GM23338 (cell line): ENCODE data around the gene ATP8A2. TPM values are rescaled to one million over a fixed set of nuclear protein-coding genes. Genes with fewer than 3 reads are reported as not detected.

Source experiments
- ATAC-seq: fragments of 200-7000 bp; cut with Tn5 transposase; 3 replicates; pipeline ENCODE4 v1.9.1; 2020
- DNase-seq: peaks from one replicate; pipeline ENCODE4 v3.0.0-alpha.2; 2015; ENCODE audit warnings: low spot score
- H2AFZ ChIP-seq: fragments of 200-600 bp; sonication (generic); 2 replicates; pipeline ENCODE4 v1.8.0; 2016; ENCODE audit warnings: antibody characterized with exemption, mild to moderate bottlenecking, moderate library complexity
- H3F3A ChIP-seq: fragments of 200-600 bp; sonication (generic); replicated peaks from 2 replicates; pipeline ENCODE4 v1.8.0; 2017; ENCODE audit warnings: antibody characterized with exemption, mixed run types, low read depth
- H3K27ac ChIP-seq: fragments of 200-600 bp; sonication (generic); 2 replicates; pipeline ENCODE4 v1.6.1; 2016; ENCODE audit warnings: low read depth
- H3K27me3 ChIP-seq: fragments of 200-600 bp; sonication (generic); 2 replicates; pipeline ENCODE4 v1.8.0; 2016; ENCODE audit warnings: mild to moderate bottlenecking, mixed run types, moderate library complexity; ENCODE audit not compliant: insufficient read depth
- H3K36me3 ChIP-seq: fragments of 200-600 bp; sonication (generic); 2 replicates; pipeline ENCODE4 v1.8.0; 2016; ENCODE audit warnings: mild to moderate bottlenecking; ENCODE audit not compliant: insufficient read depth
- H3K4me1 ChIP-seq: fragments of 200-600 bp; sonication (generic); 2 replicates; pipeline ENCODE4 v1.8.0; 2016; ENCODE audit warnings: mild to moderate bottlenecking, moderate library complexity; ENCODE audit not compliant: insufficient read depth
- H3K4me2 ChIP-seq: fragments of 200-600 bp; sonication (generic); 2 replicates; pipeline ENCODE4 v1.7.1; 2017; ENCODE audit warnings: mixed run types
- H3K4me3 ChIP-seq: fragments of 200-600 bp; sonication (generic); 2 replicates; pipeline ENCODE4 v1.6.1; 2016; ENCODE audit warnings: mixed run types
- H3K79me2 ChIP-seq: fragments of 200-600 bp; sonication (generic); replicated peaks from 2 replicates; pipeline ENCODE4 v1.8.0; 2017; ENCODE audit warnings: mild to moderate bottlenecking; ENCODE audit not compliant: insufficient read depth
- H3K9me2 ChIP-seq: fragments of 200-600 bp; sonication (generic); 2 replicates; pipeline ENCODE4 v1.8.0; 2017; ENCODE audit not compliant: insufficient read depth
- H4K20me1 ChIP-seq: fragments of 200-600 bp; sonication (generic); replicated peaks from 2 replicates; pipeline ENCODE4 v1.8.0; 2017; ENCODE audit warnings: mild to moderate bottlenecking; ENCODE audit not compliant: insufficient read depth
- H3K27ac Mint-ChIP-seq: 2 replicates; pipeline ENCODE4 v1.8.0; 2020; ENCODE audit warnings: inconsistent platforms, mild to moderate bottlenecking, moderate library complexity, mixed read lengths
- H3K27me3 Mint-ChIP-seq: 3 replicates; pipeline ENCODE4 v1.8.0; 2022; ENCODE audit warnings: low read depth, mild to moderate bottlenecking, moderate library complexity, mixed read lengths, inconsistent platforms; ENCODE audit not compliant: insufficient read depth, poor library complexity
- H3K36me3 Mint-ChIP-seq: 3 replicates; pipeline ENCODE4 v1.8.0; 2021; ENCODE audit warnings: low read depth, mild to moderate bottlenecking, inconsistent platforms, moderate library complexity, mixed read lengths
- H3K4me1 Mint-ChIP-seq: 3 replicates; pipeline ENCODE4 v1.8.0; 2020; ENCODE audit warnings: mild to moderate bottlenecking, inconsistent platforms, mixed read lengths
- H3K4me3 Mint-ChIP-seq: 3 replicates; pipeline ENCODE4 v1.8.0; 2021; ENCODE audit warnings: moderate library complexity, mild to moderate bottlenecking, inconsistent platforms, mixed read lengths
- H3K9me3 Mint-ChIP-seq: 3 replicates; pipeline ENCODE4 v1.8.0; 2020; ENCODE audit warnings: moderate library complexity, mild to moderate bottlenecking, inconsistent platforms, mixed read lengths
- CTCF ChIP-seq, 2 experiments: fragments of 200-600 bp in 1 of 2; sonication (generic) in 1 of 2; conservative IDR thresholded peaks; 2 replicates each; pipeline versions ENCODE4 v1.5.1 to v1.6.1; 2016 to 2017; ENCODE audit warnings: antibody characterized with exemption in 2 of 2, low read depth in 2 of 2, mild to moderate bottlenecking in 2 of 2, moderate library complexity in 1 of 2
- REST ChIP-seq: IDR thresholded peaks from one replicate; pipeline ENCODE4 v1.6.1; 2018; ENCODE audit warnings: antibody characterized with exemption; ENCODE audit not compliant: unreplicated experiment
- ZNF331 ChIP-seq: fragments of 250-450 bp; sonication (Bioruptor Pico); IDR thresholded peaks from 2 replicates; pipeline ENCODE4 v1.5.0; 2020; ENCODE audit warnings: low read depth, mild to moderate bottlenecking, moderate library complexity
- polyA plus RNA-seq: library from polyadenylated mRNA; unstranded; fragments of >200 nt; fragmentation: Nextera tagmentation; extraction: Ambion mirVana; gene quantifications from 2 replicates; pipeline ENCODE4 v1.2.1, GENCODE V29; 2016
- total RNA-seq: library from RNA; depleted of rRNA; stranded (reverse); fragments of >200 nt; shearing (Covaris generic); gene quantifications from 2 replicates; pipeline ENCODE4 v1.2.3, GENCODE V29; 2014
- TF ChIP-seq, protein P1 (sequence below): fragments of 250-450 bp; sonication (Bioruptor Pico); IDR thresholded peaks from 2 replicates; pipeline ENCODE4 v1.5.0; 2020; ENCODE audit warnings: mild to moderate bottlenecking, moderate library complexity

ATP8A2 gene
- total and polyA plus RNA-seq, 2 experiments from 2014 or later = 5.7 to 8.8 TPM

DNA sequence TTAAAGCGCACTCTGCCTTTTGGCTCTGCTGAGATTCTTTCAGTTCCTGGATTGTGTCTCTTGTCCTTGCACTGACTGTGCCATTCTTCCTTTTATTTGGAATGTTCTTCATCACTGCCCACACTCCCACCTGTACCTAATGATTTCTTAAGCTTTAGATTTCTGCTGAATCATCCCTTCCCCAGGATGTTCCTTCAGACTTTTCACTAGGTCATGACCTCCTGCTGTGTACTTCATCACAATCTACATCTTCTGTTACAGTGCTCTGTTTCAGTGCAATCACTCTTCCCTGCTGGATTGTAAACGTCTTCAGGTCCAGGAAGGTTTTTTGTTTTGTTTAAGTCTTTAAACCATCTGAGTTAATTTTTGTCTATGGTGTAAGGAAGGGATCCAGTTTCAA lies 281.0 kb downstream of the ATP8A2 start (continued):
- no peak for TF ChIP-seq REST
- TF ChIP-seq, protein P1, sequence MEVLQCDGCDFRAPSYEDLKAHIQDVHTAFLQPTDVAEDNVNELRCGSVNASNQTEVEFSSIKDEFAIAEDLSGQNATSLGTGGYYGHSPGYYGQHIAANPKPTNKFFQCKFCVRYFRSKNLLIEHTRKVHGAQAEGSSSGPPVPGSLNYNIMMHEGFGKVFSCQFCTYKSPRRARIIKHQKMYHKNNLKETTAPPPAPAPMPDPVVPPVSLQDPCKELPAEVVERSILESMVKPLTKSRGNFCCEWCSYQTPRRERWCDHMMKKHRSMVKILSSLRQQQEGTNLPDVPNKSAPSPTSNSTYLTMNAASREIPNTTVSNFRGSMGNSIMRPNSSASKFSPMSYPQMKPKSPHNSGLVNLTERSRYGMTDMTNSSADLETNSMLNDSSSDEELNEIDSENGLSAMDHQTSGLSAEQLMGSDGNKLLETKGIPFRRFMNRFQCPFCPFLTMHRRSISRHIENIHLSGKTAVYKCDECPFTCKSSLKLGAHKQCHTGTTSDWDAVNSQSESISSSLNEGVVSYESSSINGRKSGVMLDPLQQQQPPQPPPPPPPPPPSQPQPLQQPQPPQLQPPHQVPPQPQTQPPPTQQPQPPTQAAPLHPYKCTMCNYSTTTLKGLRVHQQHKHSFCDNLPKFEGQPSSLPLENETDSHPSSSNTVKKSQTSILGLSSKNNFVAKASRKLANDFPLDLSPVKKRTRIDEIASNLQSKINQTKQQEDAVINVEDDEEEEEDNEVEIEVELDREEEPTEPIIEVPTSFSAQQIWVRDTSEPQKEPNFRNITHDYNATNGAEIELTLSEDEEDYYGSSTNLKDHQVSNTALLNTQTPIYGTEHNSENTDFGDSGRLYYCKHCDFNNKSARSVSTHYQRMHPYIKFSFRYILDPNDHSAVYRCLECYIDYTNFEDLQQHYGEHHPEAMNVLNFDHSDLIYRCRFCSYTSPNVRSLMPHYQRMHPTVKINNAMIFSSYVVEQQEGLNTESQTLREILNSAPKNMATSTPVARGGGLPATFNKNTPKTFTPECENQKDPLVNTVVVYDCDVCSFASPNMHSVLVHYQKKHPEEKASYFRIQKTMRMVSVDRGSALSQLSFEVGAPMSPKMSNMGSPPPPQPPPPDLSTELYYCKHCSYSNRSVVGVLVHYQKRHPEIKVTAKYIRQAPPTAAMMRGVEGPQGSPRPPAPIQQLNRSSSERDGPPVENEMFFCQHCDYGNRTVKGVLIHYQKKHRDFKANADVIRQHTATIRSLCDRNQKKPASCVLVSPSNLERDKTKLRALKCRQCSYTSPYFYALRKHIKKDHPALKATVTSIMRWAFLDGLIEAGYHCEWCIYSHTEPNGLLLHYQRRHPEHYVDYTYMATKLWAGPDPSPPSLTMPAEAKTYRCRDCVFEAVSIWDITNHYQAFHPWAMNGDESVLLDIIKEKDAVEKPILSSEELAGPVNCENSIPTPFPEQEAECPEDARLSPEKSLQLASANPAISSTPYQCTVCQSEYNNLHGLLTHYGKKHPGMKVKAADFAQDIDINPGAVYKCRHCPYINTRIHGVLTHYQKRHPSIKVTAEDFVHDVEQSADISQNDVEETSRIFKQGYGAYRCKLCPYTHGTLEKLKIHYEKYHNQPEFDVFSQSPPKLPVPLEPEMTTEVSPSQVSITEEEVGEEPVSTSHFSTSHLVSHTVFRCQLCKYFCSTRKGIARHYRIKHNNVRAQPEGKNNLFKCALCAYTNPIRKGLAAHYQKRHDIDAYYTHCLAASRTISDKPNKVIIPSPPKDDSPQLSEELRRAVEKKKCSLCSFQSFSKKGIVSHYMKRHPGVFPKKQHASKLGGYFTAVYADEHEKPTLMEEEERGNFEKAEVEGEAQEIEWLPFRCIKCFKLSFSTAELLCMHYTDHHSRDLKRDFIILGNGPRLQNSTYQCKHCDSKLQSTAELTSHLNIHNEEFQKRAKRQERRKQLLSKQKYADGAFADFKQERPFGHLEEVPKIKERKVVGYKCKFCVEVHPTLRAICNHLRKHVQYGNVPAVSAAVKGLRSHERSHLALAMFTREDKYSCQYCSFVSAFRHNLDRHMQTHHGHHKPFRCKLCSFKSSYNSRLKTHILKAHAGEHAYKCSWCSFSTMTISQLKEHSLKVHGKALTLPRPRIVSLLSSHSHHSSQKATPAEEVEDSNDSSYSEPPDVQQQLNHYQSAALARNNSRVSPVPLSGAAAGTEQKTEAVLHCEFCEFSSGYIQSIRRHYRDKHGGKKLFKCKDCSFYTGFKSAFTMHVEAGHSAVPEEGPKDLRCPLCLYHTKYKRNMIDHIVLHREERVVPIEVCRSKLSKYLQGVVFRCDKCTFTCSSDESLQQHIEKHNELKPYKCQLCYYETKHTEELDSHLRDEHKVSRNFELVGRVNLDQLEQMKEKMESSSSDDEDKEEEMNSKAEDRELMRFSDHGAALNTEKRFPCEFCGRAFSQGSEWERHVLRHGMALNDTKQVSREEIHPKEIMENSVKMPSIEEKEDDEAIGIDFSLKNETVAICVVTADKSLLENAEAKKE (CRISPR knock-in tag) = no peak
- TF ChIP-seq ZNF331 (CRISPR knock-in tag) = no peak

GRCh38 chr13:25654322-25654721 lies 282.5 kb downstream of the ATP8A2 start:
- Histone ChIP-seq H2AFZ (no peak overlapping the region), H3K4me3 (no peak overlapping the region), H3F3A (no peaks in the 10 kb centered on the region), H3K27ac (no peak overlapping the region), H3K79me2 (no peaks in the 10 kb centered on the region), H3K9me2 (peaks cover 10% of the 10 kb centered on the region; the same call in 1 of the 2 replicates), H3K36me3 (no peaks in the 10 kb centered on the region), H3K4me1 (peaks cover 11% of the 10 kb centered on the region), H3K4me2 (no peak overlapping the region), H3K27me3 (no peaks in the 10 kb centered on the region), H4K20me1 (no peaks in the 10 kb centered on the region)
- H3K27me3 Mint-ChIP-seq = no peaks in the 10 kb centered on the region
- no peak overlapping the region for H3K27ac Mint-ChIP-seq
- peaks cover 18% of the 10 kb centered on the region for H3K4me1 Mint-ChIP-seq
- ATAC-seq (no peak), DNase-seq (no peak)
- no peaks in the 10 kb centered on the region for H3K9me3 Mint-ChIP-seq
- H3K36me3 Mint-ChIP-seq = no peaks in the 10 kb centered on the region
- H3K4me3 Mint-ChIP-seq = no peak overlapping the region
- no peak for TF ChIP-seq CTCF (conservative IDR thresholded peaks at IDR 0.05; ENCODE audit: low read depth in 2 of 2)
